H9 (cell line): ENCODE measurements around the gene UVRAG. TPM values are rescaled to one million over a fixed set of nuclear protein-coding genes. Genes with fewer than 3 reads are reported as not detected.

ENCODE experiments used
- DNase-seq: peaks from one replicate; pipeline ENCODE4 v3.0.0-alpha.2; 2017
- H2AFZ ChIP-seq: one replicate; pipeline ENCODE4 v1.6.1; 2013; ENCODE audit warnings: mild to moderate bottlenecking, low read length, control low read depth, moderate library complexity
- H2AK5ac ChIP-seq: 2 replicates; pipeline ENCODE4 v1.6.1; 2013; ENCODE audit warnings: low read length, control low read depth, mixed read lengths; ENCODE audit not compliant: insufficient read length
- H2BK120ac ChIP-seq: one replicate; pipeline ENCODE4 v1.6.1; 2013; ENCODE audit warnings: low read depth, mild to moderate bottlenecking, low read length, control low read depth, inconsistent platforms; ENCODE audit not compliant: poor library complexity, severe bottlenecking
- H2BK12ac ChIP-seq: 2 replicates; pipeline ENCODE4 v1.6.1; 2013; ENCODE audit warnings: low read length, control low read depth, mixed read lengths, low read depth; ENCODE audit not compliant: insufficient read length
- H2BK15ac ChIP-seq: 2 replicates; pipeline ENCODE4 v1.6.1; 2013; ENCODE audit warnings: low read depth, low read length, control low read depth
- H2BK20ac ChIP-seq: one replicate; pipeline ENCODE4 v1.6.1; 2013; ENCODE audit warnings: low read depth, mild to moderate bottlenecking, low read length, control low read depth, inconsistent platforms; ENCODE audit not compliant: poor library complexity, severe bottlenecking
- H2BK5ac ChIP-seq: 2 replicates; pipeline ENCODE4 v1.6.1; 2013; ENCODE audit warnings: low read length, control low read depth, mixed read lengths; ENCODE audit not compliant: insufficient read length
- H3K14ac ChIP-seq: 2 replicates; pipeline ENCODE4 v1.6.1; 2013; ENCODE audit warnings: low read length, control low read depth; ENCODE audit not compliant: insufficient read depth
- H3K18ac ChIP-seq: 2 replicates; pipeline ENCODE4 v1.6.1; 2013; ENCODE audit warnings: low read depth, mild to moderate bottlenecking, mixed read lengths, low read length, control low read depth; ENCODE audit not compliant: insufficient read length
- H3K23ac ChIP-seq: 2 replicates; pipeline ENCODE4 v1.6.1; 2013; ENCODE audit warnings: low read length, control low read depth, mixed read lengths, low read depth; ENCODE audit not compliant: insufficient read length
- H3K23me2 ChIP-seq: 2 replicates; pipeline ENCODE4 v1.6.1; 2013; ENCODE audit warnings: low read depth, mild to moderate bottlenecking, mixed read lengths, low read length, control low read depth; ENCODE audit not compliant: insufficient read length, poor library complexity, severe bottlenecking
- H3K27ac ChIP-seq: 2 replicates; pipeline ENCODE4 v1.5.1; 2013; ENCODE audit warnings: low read length, control low read depth, mixed read lengths, low read depth; ENCODE audit not compliant: insufficient read length
- H3K27me3 ChIP-seq: 2 replicates; pipeline ENCODE4 v1.6.1; 2013; ENCODE audit warnings: low read length, control low read depth, inconsistent platforms; ENCODE audit not compliant: insufficient read depth
- H3K4ac ChIP-seq: 2 replicates; pipeline ENCODE4 v1.6.1; 2013; ENCODE audit warnings: low read depth, mild to moderate bottlenecking, control low read depth, inconsistent platforms, low read length, moderate library complexity
- H3K4me1 ChIP-seq: 2 replicates; pipeline ENCODE4 v1.6.1; 2013; ENCODE audit warnings: low read length, control low read depth, inconsistent platforms; ENCODE audit not compliant: insufficient read depth
- H3K4me2 ChIP-seq: 2 replicates; pipeline ENCODE4 v1.6.1; 2013; ENCODE audit warnings: low read length, control low read depth, mixed read lengths; ENCODE audit not compliant: insufficient read length, insufficient read depth
- H3K56ac ChIP-seq: 2 replicates; pipeline ENCODE4 v1.6.1; 2013; ENCODE audit warnings: low read depth, mild to moderate bottlenecking, mixed read lengths, low read length, control low read depth; ENCODE audit not compliant: insufficient read length
- H3K79me1 ChIP-seq: 2 replicates; pipeline ENCODE4 v1.6.1; 2013; ENCODE audit warnings: low read depth, mild to moderate bottlenecking, moderate library complexity, low read length, control low read depth, inconsistent platforms; ENCODE audit not compliant: insufficient read depth, poor library complexity, severe bottlenecking
- H3K79me2 ChIP-seq: 2 replicates; pipeline ENCODE4 v1.6.1; 2013; ENCODE audit warnings: low read length, control low read depth, inconsistent platforms; ENCODE audit not compliant: insufficient read depth
- H3K9ac ChIP-seq: 2 replicates; pipeline ENCODE4 v1.6.1; 2013; ENCODE audit warnings: low read length, control low read depth, mixed read lengths; ENCODE audit not compliant: insufficient read length; ENCODE audit errors: extremely low read depth
- H3K9me3 ChIP-seq: one replicate; pipeline ENCODE4 v1.6.1; 2013; ENCODE audit warnings: low read depth, low read length, inconsistent platforms; ENCODE audit not compliant: control insufficient read depth
- H3T11ph ChIP-seq: one replicate; pipeline ENCODE4 v1.6.1; 2013; ENCODE audit warnings: mild to moderate bottlenecking, low read length, control low read depth, inconsistent platforms
- H4K20me1 ChIP-seq: one replicate; pipeline ENCODE4 v1.6.1; 2013; ENCODE audit not compliant: control insufficient read depth, insufficient read length, insufficient read depth
- H4K5ac ChIP-seq: 2 replicates; pipeline ENCODE4 v1.6.1; 2013; ENCODE audit warnings: low read depth, mild to moderate bottlenecking, mixed read lengths, low read length, control low read depth; ENCODE audit not compliant: insufficient read length
- H4K8ac ChIP-seq: replicated peaks from 2 replicates; pipeline ENCODE4 v1.6.1; 2013; ENCODE audit warnings: low read length, control low read depth, mixed read lengths, low read depth; ENCODE audit not compliant: insufficient read length
- H4K91ac ChIP-seq: 2 replicates; pipeline ENCODE4 v1.6.1; 2013; ENCODE audit warnings: low read depth, mild to moderate bottlenecking, moderate library complexity, mixed read lengths, low read length, control low read depth; ENCODE audit not compliant: insufficient read length
- H3K27ac Mint-ChIP-seq, 3 experiments: 2 replicates in 2 of 3; 3 replicates in 1 of 3; pipeline ENCODE4 v1.8.0; 2020 to 2021; ENCODE audit warnings: mixed read lengths in 3 of 3, mild to moderate bottlenecking in 1 of 3, moderate library complexity in 1 of 3
- H3K27me3 Mint-ChIP-seq: 2 replicates; pipeline ENCODE4 v1.8.0; 2021; ENCODE audit warnings: low read depth, mild to moderate bottlenecking, moderate library complexity, mixed read lengths
- H3K36me3 Mint-ChIP-seq, 3 experiments: 2 replicates in 2 of 3; 3 replicates in 1 of 3; pipeline ENCODE4 v1.8.0; 2020 to 2021; ENCODE audit warnings: low read depth in 3 of 3, mixed read lengths in 3 of 3; ENCODE audit not compliant: insufficient read depth in 1 of 3
- H3K4me1 Mint-ChIP-seq, 2 experiments: 2 replicates each; pipeline ENCODE4 v1.8.0; 2020; ENCODE audit warnings: mixed read lengths in 2 of 2
- H3K4me3 Mint-ChIP-seq, 2 experiments: 2 replicates in 1 of 2; 3 replicates in 1 of 2; pipeline ENCODE4 v1.8.0; 2020 to 2021; ENCODE audit warnings: mild to moderate bottlenecking in 2 of 2, mixed read lengths in 2 of 2, moderate library complexity in 1 of 2
- H3K9me3 Mint-ChIP-seq, 2 experiments: 2 replicates in 1 of 2; 3 replicates in 1 of 2; pipeline ENCODE4 v1.8.0; 2020; ENCODE audit warnings: mild to moderate bottlenecking in 2 of 2, mixed read lengths in 2 of 2, moderate library complexity in 1 of 2
- CTCF ChIP-seq: fragments of 200-600 bp; sonication (generic); conservative IDR thresholded peaks from 3 replicates; pipeline ENCODE4 v1.8.0; 2021; ENCODE audit warnings: antibody characterized with exemption, mild to moderate bottlenecking
- WGBS: extraction: QIAGEN DNeasy Blood & Tissue Kit; methylation state at CpG from one replicate; pipeline ENCODE4 v1.1.7; 2013; ENCODE audit warnings: missing lambda C conversion rate, low lambda C conversion rate, mixed read lengths; ENCODE audit not compliant: insufficient read length; ENCODE audit errors: extremely low coverage; 5-methylcytosine and 5-hydroxymethylcytosine counted together
- total RNA-seq: library from RNA; stranded (reverse); gene quantifications from 2 replicates; pipeline ENCODE4 v1.2.1, GENCODE V29; 2021

The UVRAG gene
- total RNA-seq, 1 experiment from 2014 or later = 18.5 TPM

GRCh38 chr11:75920848-75921247 is 105.8 kb downstream of the UVRAG start:
- no peak overlapping the region for H3K56ac ChIP-seq
- no peak overlapping the region for H3K4ac ChIP-seq
- no peak overlapping the region for H3K4me2 ChIP-seq
- no peaks in the 10 kb centered on the region for H3K27me3 ChIP-seq
- WGBS = no CpG with 5 or more reads among the region's 1 CpG
- no peak overlapping the region for H3K18ac ChIP-seq
- no peak overlapping the region for H3K9ac ChIP-seq
- H2BK5ac ChIP-seq = no peak overlapping the region
- H3T11ph ChIP-seq = no peak overlapping the region
- no peak overlapping the region for H2BK20ac ChIP-seq
- H4K8ac ChIP-seq = no peak overlapping the region
- no peak overlapping the region for H2AFZ ChIP-seq
- no peaks in the 10 kb centered on the region for H4K20me1 ChIP-seq
- H3K27ac Mint-ChIP-seq = no peak overlapping the region
- no peak overlapping the region for H2BK120ac ChIP-seq
- no peak overlapping the region for H2AK5ac ChIP-seq
- H3K27me3 Mint-ChIP-seq = no peaks in the 10 kb centered on the region
- H3K9me3 Mint-ChIP-seq = no peaks in the 10 kb centered on the region
- H2BK12ac ChIP-seq = no peak overlapping the region
- H3K4me1 Mint-ChIP-seq = no peaks in the 10 kb centered on the region; a peak in 1 of 4 replicates
- H3K4me1 ChIP-seq = no peaks in the 10 kb centered on the region
- DNase-seq = no peak
- no peaks in the 10 kb centered on the region for H3K79me1 ChIP-seq
- H3K4me3 Mint-ChIP-seq = no peak overlapping the region
- no peak for TF ChIP-seq CTCF
- H3K23ac ChIP-seq = no peak overlapping the region
- H3K27ac ChIP-seq = no peak overlapping the region
- no peaks in the 10 kb centered on the region for H3K23me2 ChIP-seq
- no peak overlapping the region for H4K5ac ChIP-seq
- H3K14ac ChIP-seq = no peak overlapping the region
- no peaks in the 10 kb centered on the region for H3K9me3 ChIP-seq
- H2BK15ac ChIP-seq = no peak overlapping the region
- 0 out of 7 replicates have a peak, but pooled peaks cover 0 to 2% (median 0%) of the 10 kb centered on the region in 3 experiments for H3K36me3 Mint-ChIP-seq
- no peak overlapping the region for H4K91ac ChIP-seq
- no peaks in the 10 kb centered on the region for H3K79me2 ChIP-seq
